GM12892 (cell line): Measurements from ENCODE around the gene UGP2.
A peak's percentile ranks its signal among the peaks of the same experiment; 100 is the strongest.

Experiments
- DNase-seq: peaks from one replicate; pipeline ENCODE4 v3.0.0; 2011; ENCODE audit not compliant: insufficient read length
- FAIRE-seq: peaks from 2 replicates; lab custom pipeline; 2011; peaks lifted over from hg19 to GRCh38; lab: Jason Lieb, UNC
- POLR2A ChIP-seq: IDR thresholded peaks from 2 replicates; pipeline ENCODE4 v1.6.1; 2011; ENCODE audit warnings: low read depth, low read length, control low read depth
- POLR2AphosphoS5 ChIP-seq: IDR thresholded peaks from 2 replicates; pipeline ENCODE4 v1.6.1; 2011; ENCODE audit warnings: low read depth, low read length, control low read depth
- TAF1 ChIP-seq: IDR thresholded peaks from 2 replicates; pipeline ENCODE4 v1.6.1; 2011; ENCODE audit warnings: low read depth, mild to moderate bottlenecking, control low read depth, low read length, borderline replicate concordance

The UGP2 gene

DNA sequence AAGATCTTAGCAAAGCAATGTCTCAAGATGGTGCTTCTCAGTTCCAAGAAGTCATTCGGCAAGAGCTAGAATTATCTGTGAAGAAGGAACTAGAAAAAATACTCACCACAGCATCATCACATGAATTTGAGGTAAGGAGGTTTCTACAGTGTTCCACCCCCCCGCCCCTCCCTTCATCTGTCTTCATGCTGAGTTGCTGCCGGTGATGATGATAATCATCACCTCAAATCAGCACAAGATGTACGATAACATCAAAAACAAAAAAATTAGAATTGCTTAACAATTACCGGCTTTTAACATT is 14.6 kb downstream of the UGP2 start:
- DNase-seq: no peak
- FAIRE-seq: no peak
- TF ChIP-seq POLR2AphosphoS5: no peak
- no peak for TF ChIP-seq POLR2A
- TF ChIP-seq TAF1: no peak

DNA sequence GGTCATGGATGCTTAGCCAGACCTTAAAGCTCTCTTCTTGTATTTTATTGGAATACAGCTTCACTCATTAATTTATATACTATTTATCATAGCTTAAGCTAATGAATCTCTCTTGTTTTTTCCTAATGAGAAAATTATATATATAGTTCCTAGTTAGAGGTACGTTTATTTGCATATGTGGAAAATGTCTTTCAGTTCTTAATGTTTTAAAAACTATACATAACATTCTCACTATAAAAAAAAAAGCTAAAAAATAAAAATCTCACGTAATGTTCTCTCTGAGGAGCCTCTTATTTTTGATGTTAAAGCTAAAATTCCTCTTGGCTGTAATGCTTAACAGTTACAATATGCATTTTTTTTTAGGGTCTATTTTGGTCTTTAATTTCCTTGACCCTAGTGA is 16.6 kb downstream of the UGP2 start:
- FAIRE-seq: no peak
- TF ChIP-seq POLR2A (no peak), POLR2AphosphoS5 (no peak), TAF1 (no peak)
- no peak for DNase-seq

DNA sequence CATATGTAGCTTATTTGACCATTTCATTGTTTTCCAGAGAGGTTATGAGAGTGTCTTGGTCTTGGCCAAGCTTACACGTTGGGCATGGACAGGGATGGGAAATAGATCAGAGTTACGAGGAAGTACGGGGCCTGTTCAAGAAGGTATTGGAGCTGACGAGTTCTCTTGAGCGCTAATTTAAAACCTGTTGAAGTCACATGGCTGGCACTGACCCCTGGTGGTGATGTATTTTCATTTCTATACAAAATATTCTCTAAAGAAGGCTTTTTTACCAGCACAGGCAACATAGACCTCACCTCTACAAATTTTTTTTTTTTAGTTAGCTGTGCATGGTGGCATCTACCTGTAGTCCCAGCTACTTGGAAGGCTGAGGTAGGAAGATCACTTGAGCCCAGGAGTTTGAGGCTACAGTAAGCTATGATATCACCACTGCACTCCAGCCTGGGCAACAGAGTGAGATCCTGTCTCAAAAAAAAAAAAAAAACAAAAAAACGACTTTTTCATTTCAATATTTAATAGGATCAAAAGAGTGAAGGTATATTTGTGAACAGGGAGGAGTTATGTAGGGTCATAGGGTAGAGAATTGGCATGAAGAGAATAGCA is 19.6 kb downstream of the UGP2 start:
- DNase-seq: no peak
- TF ChIP-seq POLR2A: no peak
- no peak for TF ChIP-seq POLR2AphosphoS5
- TF ChIP-seq TAF1: no peak
- peak; percentile 89 for FAIRE-seq

DNA sequence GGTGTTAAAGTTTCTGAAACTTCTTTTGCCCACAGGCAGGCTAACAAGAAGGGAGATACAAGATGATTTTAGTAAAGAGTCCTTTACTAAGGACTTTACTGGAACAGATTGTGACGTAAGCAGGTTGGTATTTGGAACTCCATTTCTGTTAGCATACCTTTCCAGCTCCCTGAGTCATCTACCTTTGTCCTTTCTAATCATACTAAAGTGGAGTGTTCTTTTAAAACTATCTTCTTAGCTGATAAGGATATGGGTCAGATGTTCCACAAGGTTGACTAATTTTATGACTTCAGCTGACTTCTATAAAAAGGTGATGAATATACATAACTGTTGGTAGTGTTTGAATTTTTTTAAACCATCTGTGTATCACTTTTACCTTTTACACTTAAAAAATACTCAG is 21.1 kb downstream of the UGP2 start:
- FAIRE-seq (no peak), DNase-seq (no peak)
- TF ChIP-seq TAF1: no peak
- TF ChIP-seq POLR2A: no peak
- no peak for TF ChIP-seq POLR2AphosphoS5

DNA sequence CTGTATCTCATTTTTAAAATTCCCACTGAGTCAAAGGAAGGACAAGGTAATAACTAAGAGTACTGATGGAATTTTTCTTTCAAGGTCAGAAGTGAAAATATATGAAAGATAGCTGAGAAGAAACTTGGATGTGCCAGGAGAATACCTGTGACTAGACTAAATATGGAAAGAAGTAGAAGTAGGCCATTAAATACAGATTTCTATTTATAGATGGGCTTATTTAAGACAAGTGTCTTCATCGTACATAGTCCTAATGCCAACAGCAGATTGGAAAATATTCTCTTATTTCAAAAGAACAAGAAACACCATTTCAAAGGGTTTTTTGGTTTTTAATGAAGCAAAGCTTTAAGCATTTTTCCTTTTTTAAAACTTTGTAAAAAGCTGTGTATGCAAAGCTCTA is 22.0 kb downstream of the UGP2 start:
- DNase-seq (no peak), FAIRE-seq (no peak)
- TF ChIP-seq POLR2A (no peak), TAF1 (no peak), POLR2AphosphoS5 (no peak)

DNA sequence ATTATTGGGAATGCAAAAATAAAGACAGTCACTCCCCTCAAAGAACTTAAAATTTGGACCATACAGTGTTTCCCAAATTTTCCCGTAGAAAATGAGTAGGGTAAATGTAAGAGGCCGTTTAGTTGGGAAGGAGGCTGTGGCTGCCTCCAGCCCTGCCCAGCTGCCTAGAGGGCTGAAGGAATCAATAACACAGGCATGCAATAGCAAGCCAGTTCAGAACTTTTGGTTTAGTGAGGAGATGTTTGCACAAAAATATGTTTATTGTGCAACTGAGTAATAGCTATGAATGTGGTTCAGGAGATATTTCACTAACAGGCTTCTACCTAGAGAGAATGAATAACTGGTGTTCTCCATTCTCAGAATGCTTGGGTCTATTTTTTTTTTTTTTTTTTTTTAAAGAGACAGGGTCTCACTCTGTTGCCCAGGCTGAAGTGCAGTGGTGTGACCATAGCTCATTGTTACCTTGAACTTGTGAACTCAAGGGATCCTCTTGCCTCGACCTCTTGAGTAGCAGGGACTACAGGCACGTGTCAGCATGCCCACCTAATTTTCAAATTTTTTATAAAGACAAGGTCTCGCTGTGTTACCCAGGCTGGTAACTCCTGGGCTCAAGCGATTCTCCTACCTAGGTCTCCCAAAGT is 23.6 kb downstream of the UGP2 start:
- FAIRE-seq (peak; percentile 73), DNase-seq (no peak)

DNA sequence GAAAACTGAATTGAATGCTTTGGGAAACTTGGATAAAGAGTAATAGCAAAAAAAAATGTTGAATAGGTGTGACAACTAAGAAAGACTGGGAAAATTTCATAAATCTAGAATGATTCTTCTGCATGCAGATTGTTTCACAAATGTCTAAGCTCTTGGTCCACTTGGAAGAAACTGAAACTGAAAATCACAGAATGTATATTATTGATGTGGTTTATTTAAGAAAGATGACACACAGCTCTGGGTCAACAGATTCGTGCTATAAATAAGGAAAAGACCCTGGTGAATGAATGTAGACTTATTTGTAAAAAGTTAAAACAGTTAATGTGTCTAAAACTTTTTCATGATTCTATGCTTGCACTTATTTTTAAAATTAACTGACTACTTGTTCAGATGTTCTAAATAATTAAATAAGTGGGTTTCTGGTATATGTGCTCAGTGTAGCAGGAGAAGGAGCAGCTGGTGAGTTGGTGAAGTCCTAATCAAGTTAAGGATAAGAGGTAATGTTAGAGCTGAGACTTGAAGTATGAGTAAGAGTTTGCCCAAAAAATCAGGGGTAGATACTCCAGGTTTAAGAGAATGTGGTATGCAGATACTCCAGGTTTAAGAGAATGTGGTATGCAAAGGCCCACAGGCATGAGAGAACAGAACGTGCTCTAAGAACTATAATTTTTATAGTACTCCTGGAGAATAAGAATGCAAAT is 24.5 kb downstream of the UGP2 start:
- TF ChIP-seq POLR2A: no peak
- TF ChIP-seq POLR2AphosphoS5: no peak
- no peak for TF ChIP-seq TAF1
- DNase-seq (no peak), FAIRE-seq (no peak)

More for the DNA sequence above, 23.6 kb downstream of the UGP2 start:
- TF ChIP-seq POLR2AphosphoS5 (no peak), TAF1 (no peak), POLR2A (no peak)

DNA sequence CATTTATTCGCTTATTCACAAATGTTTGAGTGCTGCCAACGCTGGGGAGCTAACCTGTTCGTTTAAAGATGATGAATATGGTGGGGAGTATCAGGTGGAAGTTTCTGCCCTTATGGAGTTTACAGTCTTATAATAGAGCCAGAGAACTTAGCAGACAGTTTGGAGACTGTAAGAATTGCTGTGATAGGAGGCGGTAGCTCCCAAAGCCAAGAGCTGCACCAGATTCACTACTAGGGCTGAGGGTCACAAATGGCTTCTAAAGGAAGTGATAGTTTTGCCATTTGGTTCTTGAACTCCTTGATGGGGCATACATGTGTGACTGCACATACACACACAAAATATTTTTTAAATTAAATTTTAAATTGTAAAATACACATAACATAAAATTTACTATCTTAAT is 29.0 kb downstream of the UGP2 start:
- no peak for FAIRE-seq
- no peak for TF ChIP-seq TAF1
- TF ChIP-seq POLR2A: no peak
- no peak for TF ChIP-seq POLR2AphosphoS5
- DNase-seq: no peak

DNA sequence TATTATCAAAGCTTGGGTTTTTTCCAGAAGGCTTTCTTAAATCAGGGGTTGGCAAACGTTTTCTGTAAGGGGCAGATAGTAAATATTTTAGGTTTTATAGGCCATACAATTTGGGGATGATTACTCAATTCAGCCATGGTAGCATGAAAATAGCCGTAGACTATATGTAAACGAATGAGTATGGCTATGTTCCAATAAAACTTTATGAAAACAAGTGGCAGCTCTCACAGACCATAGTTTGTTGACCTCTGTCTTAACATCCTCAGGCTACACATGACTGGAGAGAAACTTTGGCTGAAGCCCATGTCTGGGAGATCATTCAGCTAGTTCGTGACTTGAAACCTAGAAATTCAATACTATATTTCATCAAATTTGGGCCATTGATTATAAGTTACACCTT is 30.2 kb downstream of the UGP2 start:
- DNase-seq: no peak
- FAIRE-seq: no peak
- no peak for TF ChIP-seq POLR2A
- no peak for TF ChIP-seq TAF1
- no peak for TF ChIP-seq POLR2AphosphoS5

DNA sequence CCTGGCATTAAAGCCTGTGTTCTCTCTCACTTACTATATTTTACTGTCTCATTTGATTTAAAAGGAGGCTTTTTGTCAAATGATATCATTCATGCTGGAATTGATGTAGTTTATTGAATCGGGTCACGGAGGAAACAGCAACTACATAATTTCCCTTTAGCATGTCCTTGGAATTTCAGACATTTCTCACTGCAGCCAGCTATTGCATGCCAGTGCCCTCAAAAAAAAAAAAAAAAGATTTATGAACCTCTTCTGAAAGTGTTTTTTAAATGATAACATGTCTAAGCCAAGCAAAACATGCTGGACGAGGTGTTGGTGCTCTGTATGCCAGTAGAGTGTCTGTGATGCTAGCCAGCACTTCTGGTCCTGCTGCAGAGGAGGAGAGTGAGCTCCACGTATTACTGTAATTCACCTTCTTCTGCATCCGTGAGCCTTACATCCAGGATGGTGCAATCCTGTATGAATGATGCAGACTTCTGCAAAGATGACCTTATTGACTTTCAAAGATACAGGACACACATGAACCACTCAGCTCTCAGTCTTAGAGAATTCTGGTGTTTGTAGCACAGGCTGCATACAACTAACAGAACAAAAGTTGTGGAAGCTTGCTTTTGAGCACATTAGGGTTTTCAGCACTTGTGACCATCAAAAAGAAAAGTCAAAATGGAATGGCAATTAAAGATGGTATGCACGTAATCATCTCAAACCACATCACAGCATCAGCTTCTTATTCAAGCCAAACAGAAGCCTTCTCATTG is 31.1 kb downstream of the UGP2 start:
- TF ChIP-seq TAF1: no peak
- FAIRE-seq (no peak), DNase-seq (no peak)
